ENCODE data around the gene EPYC. TPM values are rescaled to one million over a fixed set of nuclear protein-coding genes. Genes with fewer than 3 reads are reported as not detected.
A peak's percentile ranks its signal among the peaks of the same experiment; 100 is the strongest.

Gene EPYC
- total RNA-seq, 1 donor from 2014 or later: 0.39 TPM

DNA sequence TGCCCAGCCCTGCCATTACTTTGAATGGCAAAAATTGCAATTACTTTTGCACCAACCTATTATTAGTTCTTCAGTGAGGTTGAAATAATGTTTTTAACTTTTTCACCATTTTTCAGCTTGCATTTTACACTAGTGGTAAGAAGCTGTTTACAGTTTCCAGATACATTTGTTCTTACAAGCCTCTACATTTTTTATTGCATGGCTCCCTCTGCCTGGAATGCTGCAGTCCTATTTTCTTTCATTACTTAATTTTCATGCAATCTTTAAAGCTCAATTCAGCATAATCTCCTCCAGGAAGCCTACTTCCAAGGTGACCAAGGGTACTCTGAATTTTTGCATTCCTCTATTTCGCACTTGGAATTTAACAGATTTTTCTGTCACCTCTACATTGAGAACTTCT, 83.2 kb downstream of the EPYC start:
- Histone ChIP-seq H3K79me2 (ENCODE audit: insufficient read depth, low read length) (no peaks in the 10 kb centered on the region), H3K9ac (ENCODE audit: low read length) (no peak overlapping the region), H3K27ac (ENCODE audit: low read depth, low read length) (peak overlapping the region; percentile 14), H3K36me3 (ENCODE audit: insufficient read depth, low read length) (no peaks in the 10 kb centered on the region), H3K9me3 (ENCODE audit: insufficient read depth, low read depth, low read length) (no peaks in the 10 kb centered on the region), H3K4me3 (ENCODE audit: insufficient read depth, low read depth, low read length) (no peak overlapping the region), H4K20me1 (ENCODE audit: insufficient read depth, low read length) (no peaks in the 10 kb centered on the region), H3K4me1 (ENCODE audit: insufficient read depth, low read length) (peaks cover 4% of the 10 kb centered on the region), H3K27me3 (ENCODE audit: insufficient read depth, low read length) (no peaks in the 10 kb centered on the region), H3K4me2 (ENCODE audit: low read length) (no peak overlapping the region), H2AFZ (ENCODE audit: low read depth, low read length) (no peak overlapping the region)
- H3K36me3 Mint-ChIP-seq (ENCODE audit: low read depth, unreplicated experiment): no peaks in the 10 kb centered on the region
- H3K9me3 Mint-ChIP-seq (ENCODE audit: unreplicated experiment): no peaks in the 10 kb centered on the region
- DNase-seq (ENCODE audit: low read depth): no peak
- no peak for FAIRE-seq
- H3K27me3 Mint-ChIP-seq (ENCODE audit: low read depth, unreplicated experiment): no peaks in the 10 kb centered on the region
- no peak overlapping the region for H3K27ac Mint-ChIP-seq (ENCODE audit: unreplicated experiment)
- no peak overlapping the region for H3K4me3 Mint-ChIP-seq (ENCODE audit: unreplicated experiment)
- H3K4me1 Mint-ChIP-seq (ENCODE audit: low read depth, unreplicated experiment): no peaks in the 10 kb centered on the region
- TF ChIP-seq EZH2 (IDR thresholded peaks at IDR 0.05; ENCODE audit: insufficient read depth, low read length): no peak
- TF ChIP-seq, protein P1, sequence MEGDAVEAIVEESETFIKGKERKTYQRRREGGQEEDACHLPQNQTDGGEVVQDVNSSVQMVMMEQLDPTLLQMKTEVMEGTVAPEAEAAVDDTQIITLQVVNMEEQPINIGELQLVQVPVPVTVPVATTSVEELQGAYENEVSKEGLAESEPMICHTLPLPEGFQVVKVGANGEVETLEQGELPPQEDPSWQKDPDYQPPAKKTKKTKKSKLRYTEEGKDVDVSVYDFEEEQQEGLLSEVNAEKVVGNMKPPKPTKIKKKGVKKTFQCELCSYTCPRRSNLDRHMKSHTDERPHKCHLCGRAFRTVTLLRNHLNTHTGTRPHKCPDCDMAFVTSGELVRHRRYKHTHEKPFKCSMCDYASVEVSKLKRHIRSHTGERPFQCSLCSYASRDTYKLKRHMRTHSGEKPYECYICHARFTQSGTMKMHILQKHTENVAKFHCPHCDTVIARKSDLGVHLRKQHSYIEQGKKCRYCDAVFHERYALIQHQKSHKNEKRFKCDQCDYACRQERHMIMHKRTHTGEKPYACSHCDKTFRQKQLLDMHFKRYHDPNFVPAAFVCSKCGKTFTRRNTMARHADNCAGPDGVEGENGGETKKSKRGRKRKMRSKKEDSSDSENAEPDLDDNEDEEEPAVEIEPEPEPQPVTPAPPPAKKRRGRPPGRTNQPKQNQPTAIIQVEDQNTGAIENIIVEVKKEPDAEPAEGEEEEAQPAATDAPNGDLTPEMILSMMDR (IDR thresholded peaks at IDR 0.05; ENCODE audit: insufficient read depth, low read depth, low read length): no peak

DNA sequence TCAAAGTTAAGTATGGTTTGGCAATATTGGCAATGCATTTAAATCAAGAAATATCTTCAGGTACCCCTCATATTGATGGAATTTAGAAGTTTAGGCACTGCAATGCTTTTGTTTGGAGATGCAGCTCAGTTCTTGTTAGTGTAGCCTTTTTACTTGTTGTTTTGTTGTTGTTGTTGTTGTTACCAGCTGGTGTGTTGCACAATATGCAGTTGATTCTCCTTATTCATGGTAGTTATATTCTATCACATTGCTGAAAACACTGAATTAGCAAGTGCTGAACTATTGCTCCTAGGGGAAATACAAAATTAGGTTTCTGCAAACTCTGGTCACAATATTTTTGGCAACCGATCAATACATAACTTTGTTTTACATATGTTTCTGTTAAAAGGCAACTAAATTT, 84.5 kb downstream of the EPYC start:
- H3K4me2 ChIP-seq (ENCODE audit: low read length): no peak overlapping the region
- H3K27ac ChIP-seq (ENCODE audit: low read depth, low read length): no peak overlapping the region
- no peaks in the 10 kb centered on the region for H3K36me3 ChIP-seq (ENCODE audit: insufficient read depth, low read length)
- Mint-ChIP-seq H3K4me1 (ENCODE audit: low read depth, unreplicated experiment) (peaks cover 1% of the 10 kb centered on the region), H3K36me3 (ENCODE audit: low read depth, unreplicated experiment) (no peaks in the 10 kb centered on the region), H3K4me3 (ENCODE audit: unreplicated experiment) (no peak overlapping the region), H3K9me3 (ENCODE audit: unreplicated experiment) (no peaks in the 10 kb centered on the region), H3K27ac (ENCODE audit: unreplicated experiment) (no peak overlapping the region), H3K27me3 (ENCODE audit: low read depth, unreplicated experiment) (no peaks in the 10 kb centered on the region)
- no peak overlapping the region for H3K9ac ChIP-seq (ENCODE audit: low read length)
- H4K20me1 ChIP-seq (ENCODE audit: insufficient read depth, low read length): no peaks in the 10 kb centered on the region
- no peaks in the 10 kb centered on the region for H3K79me2 ChIP-seq (ENCODE audit: insufficient read depth, low read length)
- H3K9me3 ChIP-seq (ENCODE audit: insufficient read depth, low read depth, low read length): no peaks in the 10 kb centered on the region
- peaks cover 4% of the 10 kb centered on the region for H3K4me1 ChIP-seq (ENCODE audit: insufficient read depth, low read length)
- no peak overlapping the region for H3K4me3 ChIP-seq (ENCODE audit: insufficient read depth, low read depth, low read length)
- no peak overlapping the region for H2AFZ ChIP-seq (ENCODE audit: low read depth, low read length)
- FAIRE-seq: no peak
- H3K27me3 ChIP-seq (ENCODE audit: insufficient read depth, low read length): no peaks in the 10 kb centered on the region
- TF ChIP-seq, protein P1 (IDR thresholded peaks at IDR 0.05; ENCODE audit: insufficient read depth, low read depth, low read length): no peak
- no peak for TF ChIP-seq EZH2 (IDR thresholded peaks at IDR 0.05; ENCODE audit: insufficient read depth, low read length)
- no peak for DNase-seq (ENCODE audit: low read depth)

DNA sequence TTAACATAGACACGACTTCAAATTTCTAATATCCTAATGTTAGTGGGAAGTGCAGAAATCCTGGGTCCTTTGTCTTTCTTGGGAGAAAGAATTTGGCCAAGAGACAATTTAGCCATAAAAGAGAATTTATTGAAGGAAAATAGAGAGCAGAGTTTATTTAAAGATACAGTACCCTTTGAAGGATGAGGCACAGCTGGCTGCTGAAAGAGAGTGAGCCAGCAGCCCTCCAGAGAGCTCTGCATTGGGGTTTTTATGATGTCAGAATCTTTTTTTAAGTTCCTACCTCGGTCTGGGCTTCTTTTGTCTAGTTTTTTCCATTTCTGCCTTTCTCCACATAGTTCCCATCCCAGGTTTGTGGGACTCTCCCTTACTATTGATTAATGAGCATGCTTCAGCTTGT, 87.3 kb downstream of the EPYC start:
- no peak for FAIRE-seq
- no peak for TF ChIP-seq EZH2 (IDR thresholded peaks at IDR 0.05; ENCODE audit: insufficient read depth, low read length)
- TF ChIP-seq, protein P1 (IDR thresholded peaks at IDR 0.05; ENCODE audit: insufficient read depth, low read depth, low read length): no peak
- Histone ChIP-seq H4K20me1 (ENCODE audit: insufficient read depth, low read length) (no peaks in the 10 kb centered on the region), H3K9me3 (ENCODE audit: insufficient read depth, low read depth, low read length) (no peaks in the 10 kb centered on the region), H3K4me1 (ENCODE audit: insufficient read depth, low read length) (peaks cover 4% of the 10 kb centered on the region), H3K4me3 (ENCODE audit: insufficient read depth, low read depth, low read length) (no peak overlapping the region), H2AFZ (ENCODE audit: low read depth, low read length) (no peak overlapping the region), H3K4me2 (ENCODE audit: low read length) (no peak overlapping the region), H3K36me3 (ENCODE audit: insufficient read depth, low read length) (no peaks in the 10 kb centered on the region), H3K27ac (ENCODE audit: low read depth, low read length) (no peak overlapping the region), H3K9ac (ENCODE audit: low read length) (no peak overlapping the region), H3K79me2 (ENCODE audit: insufficient read depth, low read length) (no peaks in the 10 kb centered on the region), H3K27me3 (ENCODE audit: insufficient read depth, low read length) (no peaks in the 10 kb centered on the region)
- H3K9me3 Mint-ChIP-seq (ENCODE audit: unreplicated experiment): peaks cover 1% of the 10 kb centered on the region
- no peak for DNase-seq (ENCODE audit: low read depth)
- no peaks in the 10 kb centered on the region for H3K36me3 Mint-ChIP-seq (ENCODE audit: low read depth, unreplicated experiment)
- H3K4me1 Mint-ChIP-seq (ENCODE audit: low read depth, unreplicated experiment): peaks cover 1% of the 10 kb centered on the region
- H3K4me3 Mint-ChIP-seq (ENCODE audit: unreplicated experiment): no peak overlapping the region
- H3K27ac Mint-ChIP-seq (ENCODE audit: unreplicated experiment): no peak overlapping the region
- H3K27me3 Mint-ChIP-seq (ENCODE audit: low read depth, unreplicated experiment): no peaks in the 10 kb centered on the region
